ENCODE data around the gene RIT2.

GRCh38 chr18:42792731-42793130 is 322.8 kb downstream of the RIT2 start:
- TF ChIP-seq CTCF (conservative IDR thresholded peaks at IDR 0.05) (no peak), EZH2 (IDR thresholded peaks at IDR 0.05; ENCODE audit: low read depth) (no peak)
